ENCODE measurements around the gene CCR6.
A peak's percentile ranks its signal among the peaks of the same experiment; 100 is the strongest.

The CCR6 gene

DNA sequence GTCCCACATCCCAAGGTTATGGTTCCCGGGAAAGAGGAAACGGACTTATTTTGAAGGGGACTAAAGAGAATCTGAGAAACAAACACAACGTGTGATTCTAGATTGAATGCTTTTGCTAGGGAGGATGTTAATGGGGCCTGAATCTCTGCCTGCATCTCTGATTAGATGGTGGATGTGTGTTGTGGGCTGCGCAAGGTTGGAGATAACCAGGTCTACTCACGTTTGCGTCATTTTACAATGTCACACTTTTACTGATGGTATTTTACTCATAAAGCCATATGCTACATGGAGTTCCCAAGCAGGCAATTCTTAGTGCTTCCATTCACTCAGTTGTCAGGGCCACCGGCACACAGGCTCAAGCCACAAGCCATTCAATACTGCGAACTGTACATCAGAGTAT lies 23.2 kb upstream of the CCR6 start:
- DNase-seq: no peak

DNA sequence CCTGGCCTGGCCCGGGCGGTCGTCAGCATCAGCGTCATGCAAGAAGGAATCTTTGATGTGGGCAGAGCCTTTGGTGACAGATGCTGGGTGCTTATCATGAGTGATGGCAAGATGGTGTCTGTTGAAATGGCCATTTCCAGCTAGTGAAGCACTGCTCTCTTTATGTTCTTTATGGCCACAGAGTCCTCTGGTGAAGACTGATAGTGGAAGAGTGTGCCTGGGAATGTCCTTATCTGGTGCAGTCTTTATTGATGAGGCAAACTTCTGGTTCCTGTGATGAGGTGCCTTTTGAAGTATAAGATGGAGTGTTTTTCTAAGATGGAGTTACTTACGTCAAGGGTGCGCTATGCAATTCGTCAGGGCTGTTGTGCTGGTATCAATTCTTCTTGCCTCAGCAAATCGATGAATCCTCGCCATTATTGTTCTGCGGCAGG lies 22.6 kb upstream of the CCR6 start:
- no peak for DNase-seq

DNA sequence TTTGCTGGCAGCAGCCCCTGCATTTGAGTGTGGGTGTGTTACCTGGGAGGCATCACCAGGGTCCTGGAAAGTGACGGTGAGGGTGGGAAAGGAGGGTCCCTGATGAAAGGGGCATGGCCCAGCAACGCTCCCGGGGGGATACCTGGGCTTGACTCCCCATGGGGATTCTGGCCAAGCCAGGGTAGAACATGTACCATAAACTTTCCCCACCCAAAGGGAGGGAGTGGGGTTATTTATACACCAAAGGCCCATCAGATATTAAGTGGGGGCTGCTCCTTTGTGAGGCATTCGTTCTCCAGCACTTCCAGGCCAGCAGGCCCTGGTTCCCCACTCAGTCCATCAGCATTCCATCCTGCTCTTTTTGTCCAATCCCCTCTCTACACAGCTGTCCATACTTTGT lies 20.6 kb upstream of the CCR6 start:
- no peak for DNase-seq

DNA sequence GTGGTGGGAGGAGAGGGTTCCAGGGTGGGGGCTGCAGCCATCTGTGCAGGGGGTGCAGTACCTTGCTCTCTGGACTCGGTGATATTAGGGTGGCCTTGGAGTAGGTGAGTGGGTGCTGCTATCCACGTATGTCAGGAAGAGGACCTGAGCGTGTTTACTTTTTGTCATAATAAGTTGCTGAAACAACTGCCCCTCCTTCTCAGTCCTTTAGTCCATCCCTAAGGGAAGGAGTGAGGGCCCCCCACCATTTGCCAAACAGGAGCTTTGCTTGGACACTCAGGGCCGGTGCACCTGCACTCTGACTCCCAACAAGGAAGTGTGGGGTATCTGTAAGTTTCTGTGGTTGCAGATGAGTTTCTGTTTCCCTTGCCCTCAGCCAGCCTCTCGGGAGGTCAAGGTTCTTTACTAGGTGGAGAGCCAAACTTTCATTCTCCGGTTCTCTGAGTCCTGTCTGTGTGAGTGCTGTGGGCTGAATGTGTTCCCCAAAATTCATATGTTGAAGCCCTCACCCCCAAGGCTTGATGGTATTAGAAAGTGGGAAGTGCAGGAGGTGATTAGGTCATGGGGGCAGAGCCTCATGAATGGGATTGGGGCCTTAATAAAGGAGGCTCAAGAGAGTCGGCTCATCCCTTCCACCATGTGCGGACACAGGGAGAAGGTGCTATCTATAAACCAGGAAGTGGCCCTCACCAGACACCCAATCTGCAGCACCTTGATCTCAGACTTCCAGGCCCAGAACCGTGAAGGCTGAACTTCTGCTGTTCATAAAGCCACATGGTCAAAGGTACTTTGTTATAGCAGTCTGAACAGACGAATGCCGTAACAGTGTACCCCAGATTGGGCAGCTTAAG lies 19.6 kb upstream of the CCR6 start:
- no peak for DNase-seq

DNA sequence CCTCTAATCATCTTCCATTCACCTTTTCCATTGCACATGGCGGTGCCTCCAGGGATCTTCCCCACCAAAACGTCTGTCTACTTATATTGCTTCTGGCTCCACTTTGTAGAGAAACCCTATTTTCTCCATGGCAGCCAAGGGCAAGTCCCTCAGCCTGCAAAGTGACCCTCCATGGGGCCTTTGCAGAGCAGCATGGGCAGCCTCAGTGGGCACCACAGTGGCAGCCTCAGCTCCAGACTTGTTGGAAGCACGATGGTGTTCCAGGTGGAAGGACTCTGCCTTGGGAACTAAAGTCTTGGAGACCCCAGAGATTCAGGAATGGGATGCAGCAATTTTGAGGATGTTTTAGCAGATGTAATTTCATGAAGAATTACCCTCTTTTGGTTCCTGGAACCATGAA lies 18.5 kb upstream of the CCR6 start:
- DNase-seq: no peak

DNA sequence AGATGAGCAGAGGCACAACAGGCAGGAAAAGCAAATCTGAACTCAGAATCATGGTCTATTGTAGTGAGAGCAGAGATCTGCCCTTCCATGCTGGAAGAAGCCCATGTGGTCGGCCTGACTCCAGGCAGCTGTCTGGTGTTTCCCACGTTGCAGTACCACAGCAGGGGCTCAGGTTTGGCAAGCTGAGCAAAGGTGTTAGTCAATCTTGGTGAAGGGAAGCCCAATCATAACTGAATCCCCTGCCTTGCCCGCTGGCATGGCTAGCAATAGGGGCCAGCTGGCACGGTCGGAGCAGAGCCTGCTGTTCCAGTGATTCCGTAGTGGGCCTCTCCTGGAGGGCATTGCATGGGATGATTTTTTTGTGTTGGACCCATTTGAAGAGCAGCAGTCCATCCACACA lies 17.8 kb upstream of the CCR6 start:
- DNase-seq: no peak

DNA sequence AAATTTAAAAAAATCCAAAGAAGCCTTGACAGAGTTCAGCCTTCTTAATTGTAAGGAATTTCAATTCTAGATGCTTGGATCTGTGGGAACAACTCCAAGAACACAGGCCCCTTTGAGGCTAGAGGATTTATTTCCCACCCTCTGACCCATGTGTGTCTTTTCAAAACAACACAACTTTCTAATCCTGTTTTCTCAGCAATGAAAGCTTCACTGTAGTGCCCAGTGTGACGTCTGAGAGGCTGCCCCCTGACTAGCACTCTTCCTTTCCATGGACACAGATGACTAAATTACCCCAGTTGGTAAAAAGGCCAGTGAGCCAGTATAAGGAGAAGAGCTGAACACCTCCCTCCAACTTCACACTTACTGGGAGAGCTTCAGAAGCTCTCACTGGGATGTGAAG lies 16.5 kb upstream of the CCR6 start:
- DNase-seq: no peak

DNA sequence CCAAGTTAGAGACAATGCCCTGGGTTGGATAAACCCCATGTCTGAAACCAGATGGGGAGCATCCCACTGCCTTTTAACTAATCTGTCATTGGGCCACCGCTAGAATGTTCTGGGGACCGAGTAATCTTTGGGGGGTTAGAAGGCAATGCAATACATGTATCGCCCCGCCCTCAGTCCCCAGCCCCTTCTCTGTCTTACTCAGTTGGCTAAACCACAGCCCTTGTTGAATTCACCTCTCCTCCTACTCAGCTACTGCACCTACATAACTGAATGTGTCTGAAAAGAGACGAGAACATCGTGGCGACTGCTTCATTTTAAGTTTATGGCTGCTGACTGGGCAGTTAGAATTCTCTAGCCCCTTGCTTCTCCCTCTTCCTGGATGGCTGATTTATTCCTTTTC lies 15.1 kb upstream of the CCR6 start:
- no peak for DNase-seq

DNA sequence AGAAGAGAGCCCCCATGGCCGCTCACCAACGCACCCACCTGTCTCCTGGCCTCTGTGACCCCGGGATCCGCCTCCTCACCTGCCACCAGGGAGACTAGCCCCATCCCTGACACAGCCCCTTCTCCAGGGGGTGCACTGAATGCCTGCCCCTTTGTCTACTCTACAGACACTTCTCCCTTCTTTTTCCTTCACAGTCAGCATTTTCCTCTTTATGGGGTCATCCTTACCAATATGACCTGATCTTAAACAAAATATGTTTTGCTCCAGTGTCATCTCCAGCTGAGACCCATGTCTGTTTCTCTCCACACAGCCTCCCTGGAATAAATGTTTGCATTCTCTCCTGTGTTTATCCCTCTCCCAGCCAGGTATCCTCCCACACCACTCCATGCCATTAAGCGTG lies 14.6 kb upstream of the CCR6 start:
- DNase-seq: peak; percentile 12

DNA sequence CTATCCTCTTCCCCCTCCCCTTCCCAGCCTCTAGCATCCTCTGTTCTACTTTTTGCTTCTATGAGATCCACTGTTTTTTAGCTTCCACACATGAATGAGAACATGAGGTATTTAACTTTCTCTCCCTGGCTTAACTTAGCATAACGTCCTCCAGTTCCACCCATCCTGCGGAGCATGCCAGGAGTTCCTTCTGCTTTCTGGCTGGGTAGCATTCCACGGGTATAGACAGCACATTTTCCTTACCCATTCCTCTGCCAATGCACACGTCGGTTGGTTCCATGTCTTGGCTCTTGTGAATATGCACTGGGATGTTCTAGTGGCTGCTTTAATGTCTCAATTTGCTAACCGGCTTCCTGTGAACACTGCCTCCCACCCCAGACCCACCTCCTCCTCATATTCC lies 13.2 kb upstream of the CCR6 start:
- no peak for DNase-seq

DNA sequence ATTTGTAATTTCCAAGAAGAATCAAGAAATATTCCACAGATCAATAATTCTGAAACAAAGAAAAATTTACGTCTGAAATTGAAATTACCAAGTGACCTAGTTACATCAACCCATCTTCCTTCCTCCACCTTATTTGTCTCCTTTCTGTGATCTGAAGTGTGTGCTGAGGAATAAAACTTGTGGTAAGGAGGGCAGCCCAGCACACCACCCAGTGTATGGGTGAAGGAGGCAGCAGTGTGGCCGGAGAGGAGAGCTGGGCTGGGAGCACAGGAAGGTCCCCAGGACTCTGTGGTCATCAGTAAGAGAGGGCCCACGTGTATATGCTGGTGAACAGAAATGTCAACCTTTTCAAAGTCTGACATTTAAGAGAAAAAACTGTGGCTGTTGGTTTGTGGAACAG lies 11.3 kb upstream of the CCR6 start:
- DNase-seq: no peak

DNA sequence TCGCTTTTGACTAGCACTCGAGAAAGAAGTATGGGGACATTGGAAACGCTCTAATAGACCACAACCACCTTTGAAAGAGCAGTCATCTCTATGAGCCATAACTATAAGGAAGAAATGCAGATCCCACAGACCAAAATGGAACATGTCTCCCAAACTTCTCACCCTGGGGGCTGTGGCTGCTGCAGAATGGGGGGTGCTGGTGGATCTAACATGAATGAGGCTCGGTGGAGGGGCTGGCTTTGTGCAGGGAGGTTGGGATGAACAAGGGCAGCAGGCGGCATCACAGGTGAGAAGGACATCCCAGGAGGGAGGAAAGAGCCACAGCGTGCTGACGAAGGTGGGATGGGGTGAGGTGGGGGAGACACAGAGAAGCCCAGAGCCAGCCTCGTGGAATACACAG lies 10.5 kb upstream of the CCR6 start:
- DNase-seq: no peak

DNA sequence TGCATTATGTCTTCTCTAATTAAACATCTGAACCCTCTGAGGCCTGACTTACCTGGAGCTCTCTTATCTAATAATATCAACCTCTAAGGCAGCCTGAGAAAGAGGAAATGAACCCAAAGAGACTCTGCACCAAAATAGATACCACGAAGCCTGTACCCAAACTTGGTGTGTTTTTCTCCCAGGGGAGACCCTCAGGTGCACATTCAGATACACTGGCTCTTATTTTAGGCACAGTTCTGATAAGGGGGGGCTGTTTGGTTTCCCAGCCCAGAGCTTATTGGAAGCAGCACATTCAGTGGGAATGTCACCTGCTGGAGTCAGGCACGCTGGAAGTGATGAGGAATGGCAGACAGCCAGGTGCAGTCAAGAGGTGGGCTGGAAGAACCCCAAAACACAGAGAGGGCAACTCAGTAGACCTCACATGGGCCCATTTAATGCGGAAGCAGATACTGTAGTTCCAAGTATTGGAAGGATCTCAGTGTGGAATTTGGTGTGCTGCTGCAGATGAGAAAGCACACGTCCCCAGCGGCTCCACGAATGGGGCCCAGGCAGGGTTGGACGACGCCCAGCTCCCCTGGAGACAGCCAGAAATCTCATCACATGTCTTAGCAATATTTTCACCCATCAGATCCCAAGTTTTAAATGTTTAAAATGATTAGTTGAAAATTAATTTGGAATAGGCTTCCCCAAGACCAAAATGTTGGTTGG lies 9.7 kb upstream of the CCR6 start:
- DNase-seq: no peak

DNA sequence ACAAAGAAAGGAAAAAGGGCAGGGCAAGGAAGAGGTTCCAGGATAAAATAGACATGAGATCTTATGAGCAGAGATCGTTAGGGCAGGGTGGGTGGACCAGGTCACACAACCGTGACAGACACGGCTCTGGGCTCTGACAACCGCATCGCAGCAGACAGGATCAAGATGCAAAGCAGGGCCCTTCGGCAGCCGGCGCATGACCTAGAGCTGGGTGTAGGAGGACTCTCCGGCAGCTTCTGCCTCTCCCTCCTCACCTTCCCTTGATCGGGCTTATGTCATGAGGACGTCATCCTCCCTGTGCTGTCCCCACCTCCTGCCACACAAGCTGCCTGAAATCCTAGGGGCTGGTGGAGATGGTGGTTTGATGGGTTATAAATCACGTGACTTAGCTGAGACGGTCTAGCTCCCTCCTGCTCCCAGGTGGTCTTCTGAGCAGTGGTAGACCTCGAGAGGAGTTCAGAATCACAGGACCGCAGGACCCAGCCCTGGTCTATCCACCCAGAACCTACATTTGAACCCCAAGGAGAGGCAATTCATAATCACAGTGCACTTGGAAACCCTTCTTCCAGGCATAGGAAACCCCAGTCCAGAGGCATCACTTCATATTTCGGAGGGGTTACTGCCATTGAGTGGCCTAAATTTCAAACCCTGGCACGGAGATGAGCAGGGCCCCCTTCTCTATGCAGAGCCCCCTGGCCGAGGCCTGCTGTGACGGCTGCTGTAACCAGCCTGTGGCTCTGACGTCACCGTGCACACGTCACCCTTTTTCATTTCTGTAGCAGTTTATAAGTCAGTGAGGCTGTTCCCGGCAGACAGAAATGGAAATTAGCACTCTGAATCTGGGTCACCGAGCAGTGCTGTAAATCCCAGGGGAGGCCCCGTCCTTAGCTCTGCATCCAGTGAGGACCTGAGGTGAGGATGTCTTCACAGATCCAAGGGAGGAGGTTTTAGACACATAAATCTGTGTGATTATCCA lies 8.7 kb upstream of the CCR6 start:
- no peak for DNase-seq

DNA sequence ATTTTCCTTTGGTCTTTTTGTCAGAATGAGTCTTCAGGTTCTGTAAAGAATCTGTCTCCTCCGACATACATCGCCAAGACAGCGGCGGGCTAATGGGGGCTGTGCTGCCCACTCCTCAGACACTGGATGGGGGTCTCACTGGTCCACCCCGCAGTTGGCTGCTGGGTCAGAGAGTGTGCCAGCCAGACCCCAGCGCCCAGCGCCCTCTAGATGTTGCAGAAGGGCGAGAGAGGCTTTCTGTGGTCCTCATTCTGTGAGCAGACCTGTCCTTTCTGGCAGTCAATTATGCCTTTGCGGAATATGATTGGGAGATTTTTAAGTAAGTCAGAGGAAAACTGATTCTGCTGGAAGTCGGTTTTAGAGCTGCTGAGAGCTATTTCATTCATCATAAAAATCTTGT lies 7.8 kb upstream of the CCR6 start:
- DNase-seq: no peak

DNA sequence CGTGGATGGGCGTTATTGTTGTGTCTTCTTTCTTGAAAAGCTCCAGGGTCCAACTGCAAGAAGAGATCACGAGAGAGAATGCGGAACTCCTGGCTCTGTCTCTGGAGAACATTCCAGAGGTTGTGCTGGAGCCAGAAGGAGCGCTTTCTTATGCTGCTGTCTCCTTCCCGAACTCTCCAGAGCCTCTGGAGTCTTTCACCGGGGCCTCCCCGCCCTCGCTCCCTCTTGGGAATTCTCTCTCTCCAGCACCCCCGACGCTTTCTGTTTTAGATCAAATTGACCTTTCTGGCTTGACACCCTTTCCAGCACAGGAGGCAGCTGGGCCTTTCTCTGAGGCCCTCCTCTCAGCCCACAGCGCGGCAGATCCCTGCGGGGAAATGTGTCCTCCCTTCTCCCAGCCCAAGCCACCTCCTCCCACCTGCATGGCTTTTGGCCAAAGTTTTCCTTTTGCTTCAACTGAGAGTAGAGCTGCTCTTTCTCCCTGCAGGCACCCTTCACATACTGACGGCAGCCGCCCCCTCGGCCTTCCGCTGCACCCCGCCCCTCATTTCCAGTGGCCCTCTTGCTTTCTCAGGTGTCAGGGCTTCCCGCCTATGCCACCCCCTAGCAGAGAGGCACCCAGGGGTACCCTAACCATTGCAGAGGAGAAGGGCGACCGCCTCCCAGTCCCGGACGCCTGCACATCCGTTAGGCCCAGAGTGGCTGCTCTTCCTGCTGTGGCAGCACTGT lies 6.6 kb upstream of the CCR6 start:
- DNase-seq: peak; percentile 24

DNA sequence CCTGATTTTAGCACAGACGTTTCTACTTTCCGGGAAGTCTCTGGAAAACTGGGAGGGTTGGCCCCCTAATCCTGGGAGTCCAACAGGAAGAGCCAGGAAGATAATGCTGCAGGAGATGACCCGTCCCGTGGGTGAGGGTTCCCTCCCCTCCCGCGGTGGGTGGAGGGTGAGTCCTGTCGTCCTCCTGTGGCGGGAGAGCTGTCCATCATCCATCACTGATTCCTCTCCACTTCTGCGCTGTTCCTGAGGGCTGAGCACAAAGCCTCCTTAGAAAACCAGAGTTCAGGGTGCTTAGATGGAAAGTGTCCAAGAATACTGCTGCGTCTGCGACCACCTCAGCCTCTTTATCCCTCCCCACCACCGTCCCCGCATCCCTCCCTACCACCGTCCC lies 6.1 kb upstream of the CCR6 start:
- no peak for DNase-seq

DNA sequence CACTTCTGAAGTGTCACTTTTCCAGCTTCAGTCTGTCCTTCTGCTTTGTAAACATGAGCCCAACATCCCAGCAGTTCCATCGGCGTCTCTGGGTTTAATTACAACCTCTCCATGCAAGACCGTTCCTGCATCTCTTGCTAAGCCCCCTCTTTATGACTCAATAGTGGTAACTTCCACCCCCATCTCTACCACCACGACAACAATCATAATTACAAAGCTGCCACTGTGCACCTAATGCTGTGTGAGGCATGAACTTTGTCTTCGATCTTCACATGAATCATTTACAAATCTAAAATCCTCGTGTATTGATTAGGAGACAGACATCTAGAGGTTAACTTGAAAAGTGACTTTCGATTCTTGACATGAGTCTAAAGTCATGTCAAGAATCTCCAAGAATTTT lies 4.9 kb upstream of the CCR6 start:
- no peak for DNase-seq

DNA sequence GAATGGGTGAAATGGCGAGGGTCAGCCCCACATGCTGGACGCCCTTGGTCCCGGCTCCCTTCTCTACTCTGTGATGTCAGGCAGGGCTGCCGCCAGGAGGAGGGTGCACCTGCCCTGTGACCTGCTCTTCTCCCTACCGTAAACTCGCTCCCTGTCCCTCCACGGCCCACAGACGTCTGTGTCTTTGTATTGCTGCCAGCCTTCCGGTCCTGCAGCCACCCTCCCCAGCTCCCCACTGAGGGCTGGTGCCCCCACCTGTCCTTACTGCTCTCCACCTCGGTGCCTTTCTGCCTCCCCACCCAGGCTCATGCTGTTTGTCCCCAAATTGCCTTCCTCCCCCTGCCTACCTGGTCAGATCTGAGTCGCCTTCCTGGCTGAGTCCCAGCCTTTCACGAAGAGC lies 4.1 kb upstream of the CCR6 start:
- DNase-seq: no peak

DNA sequence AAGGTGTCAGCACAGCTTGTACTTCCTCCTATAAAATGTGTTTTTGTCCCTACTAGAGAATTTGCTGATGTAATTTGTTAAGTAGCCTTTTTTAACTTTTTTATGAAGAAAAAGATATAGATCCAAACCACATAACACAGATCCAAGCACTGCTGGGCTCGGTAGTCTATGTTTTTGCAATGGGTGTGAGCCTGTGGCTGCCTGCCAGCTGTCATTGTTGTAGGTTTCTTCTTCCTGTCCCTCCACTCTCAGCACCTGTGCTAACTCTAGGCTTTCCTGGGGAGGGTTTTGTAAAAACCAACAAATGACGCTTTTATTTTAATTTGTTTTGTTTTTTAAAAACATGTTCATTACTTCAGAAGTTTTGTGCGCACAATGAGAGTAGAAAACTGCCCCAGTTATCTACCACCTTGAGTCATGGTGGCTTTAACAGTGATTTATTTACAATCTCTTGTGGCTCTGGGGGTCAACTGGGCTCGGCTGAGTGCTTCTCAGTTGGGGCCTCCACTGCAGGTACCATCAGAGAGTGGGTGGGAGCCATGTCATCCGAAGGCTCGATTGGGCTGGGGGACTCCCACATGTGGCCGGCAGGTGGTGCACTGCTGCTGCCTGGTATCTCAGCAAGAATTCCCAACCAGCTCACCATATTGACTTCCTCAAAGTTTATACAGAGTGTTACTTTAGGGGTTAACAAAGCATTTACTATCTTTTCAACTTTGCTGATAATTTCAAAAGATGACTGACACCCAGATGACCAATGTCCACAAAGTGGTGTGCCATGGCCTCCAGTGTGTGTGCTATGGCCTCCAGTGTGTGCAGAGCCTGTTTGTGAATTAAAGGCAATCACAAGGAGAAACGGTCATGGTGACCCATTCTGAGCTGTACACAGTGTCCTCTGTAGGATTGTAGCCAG lies 3.0 kb upstream of the CCR6 start:
- no peak for DNase-seq

DNA sequence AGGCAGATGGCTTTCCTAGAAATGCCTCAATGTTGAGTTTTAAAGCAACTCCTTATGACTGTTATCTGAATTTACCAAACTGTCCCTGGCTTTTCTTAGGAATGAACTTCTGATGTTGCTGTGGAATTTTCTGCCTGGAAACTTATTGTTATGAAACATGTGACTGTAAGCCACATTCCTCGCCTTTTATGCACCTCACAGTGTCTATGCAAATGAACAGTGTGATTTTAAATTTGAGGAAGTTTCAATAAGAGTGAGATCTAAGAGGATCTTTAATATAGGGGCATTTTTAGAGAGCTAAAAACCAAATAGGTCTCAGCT lies 2.4 kb upstream of the CCR6 start:
- DNase-seq: no peak

DNA sequence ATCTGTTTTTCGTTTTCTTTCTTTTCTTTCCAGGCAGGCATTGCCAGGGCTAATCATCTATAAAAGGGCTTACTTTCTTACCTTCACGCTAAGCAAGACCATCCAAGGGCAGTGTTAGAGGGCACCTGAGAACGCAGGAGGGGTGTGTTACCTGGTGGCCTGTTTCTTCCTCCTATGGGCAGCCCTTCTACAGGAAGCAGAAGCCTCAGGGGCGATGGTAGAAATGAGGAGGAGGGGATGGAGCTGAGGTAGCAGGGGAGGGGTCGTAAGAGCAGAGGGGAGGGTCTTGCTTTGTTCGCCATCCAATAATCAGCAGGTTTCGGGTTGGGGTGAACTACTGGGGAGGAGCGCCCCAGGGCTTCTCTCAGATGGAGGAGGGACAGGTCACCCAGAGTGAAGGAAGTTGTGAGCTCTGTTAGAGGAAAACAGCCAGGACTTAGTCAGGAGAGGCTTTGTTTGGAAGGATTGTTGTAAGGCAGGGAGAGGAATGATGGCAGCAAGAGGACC lies 1.5 kb upstream of the CCR6 start:
- DNase-seq: no peak
